PC-3 (cell line): ENCODE data around the gene PCDHB10.
"Not testable (repeated sequence)": the region's sequence is repeated elsewhere in the genome, so short reads cannot be mapped to it uniquely, and the experiment has no call there.

Experiments
- EZH2 ChIP-seq: fragments of 300-600 bp; sonication (generic); IDR thresholded peaks from one replicate; pipeline ENCODE4 v1.6.1; 2017; ENCODE audit warnings: antibody characterized with exemption, mild to moderate bottlenecking, low read length; ENCODE audit not compliant: unreplicated experiment
- TF ChIP-seq, protein P1 (sequence below): fragments of 300-600 bp; sonication (generic); conservative IDR thresholded peaks from 2 replicates; pipeline ENCODE4 v1.5.1; 2017; ENCODE audit warnings: antibody characterized with exemption, low read depth, mild to moderate bottlenecking, low read length

DNA sequence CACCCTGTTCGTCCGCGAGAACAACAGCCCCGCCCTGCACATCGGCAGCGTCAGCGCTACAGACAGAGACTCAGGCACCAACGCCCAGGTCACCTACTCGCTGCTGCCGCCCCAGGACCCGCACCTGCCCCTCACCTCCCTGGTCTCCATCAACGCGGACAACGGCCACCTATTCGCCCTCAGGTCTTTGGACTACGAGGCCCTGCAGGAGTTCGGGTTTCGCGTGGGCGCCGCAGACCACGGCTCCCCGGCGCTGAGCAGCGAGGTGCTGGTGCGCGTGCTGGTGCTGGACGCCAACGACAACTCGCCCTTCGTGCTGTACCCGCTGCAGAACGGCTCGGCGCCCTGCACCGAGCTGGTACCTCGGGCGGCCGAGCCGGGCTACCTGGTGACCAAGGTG lies 43.8 kb downstream of the PCDHB10 start:
- TF ChIP-seq, protein P1, sequence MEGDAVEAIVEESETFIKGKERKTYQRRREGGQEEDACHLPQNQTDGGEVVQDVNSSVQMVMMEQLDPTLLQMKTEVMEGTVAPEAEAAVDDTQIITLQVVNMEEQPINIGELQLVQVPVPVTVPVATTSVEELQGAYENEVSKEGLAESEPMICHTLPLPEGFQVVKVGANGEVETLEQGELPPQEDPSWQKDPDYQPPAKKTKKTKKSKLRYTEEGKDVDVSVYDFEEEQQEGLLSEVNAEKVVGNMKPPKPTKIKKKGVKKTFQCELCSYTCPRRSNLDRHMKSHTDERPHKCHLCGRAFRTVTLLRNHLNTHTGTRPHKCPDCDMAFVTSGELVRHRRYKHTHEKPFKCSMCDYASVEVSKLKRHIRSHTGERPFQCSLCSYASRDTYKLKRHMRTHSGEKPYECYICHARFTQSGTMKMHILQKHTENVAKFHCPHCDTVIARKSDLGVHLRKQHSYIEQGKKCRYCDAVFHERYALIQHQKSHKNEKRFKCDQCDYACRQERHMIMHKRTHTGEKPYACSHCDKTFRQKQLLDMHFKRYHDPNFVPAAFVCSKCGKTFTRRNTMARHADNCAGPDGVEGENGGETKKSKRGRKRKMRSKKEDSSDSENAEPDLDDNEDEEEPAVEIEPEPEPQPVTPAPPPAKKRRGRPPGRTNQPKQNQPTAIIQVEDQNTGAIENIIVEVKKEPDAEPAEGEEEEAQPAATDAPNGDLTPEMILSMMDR = not testable (repeated sequence)
- TF ChIP-seq EZH2 = not testable (repeated sequence)
